Activated CD4-positive, alpha-beta T cell treated with anti-CD3 and anti-CD28 coated beads for 48 hours (primary cell): Measurements from ENCODE around the gene EPO.

Source experiments
- DNase-seq: peaks from one replicate; pipeline ENCODE4 v3.0.0-alpha.2; 2020

Gene EPO

GRCh38 chr7:100720279-100720670 lies at the start of gene EPO:
Gene EPO, plus strand, starts transcription at chr7:100720468. Its CDS starts 513 bp downstream, at chr7:100720981.
- DNase-seq: no peak

GRCh38 chr7:100671353-100672327 lies 48.6 kb upstream of the EPO start:
- no peak for DNase-seq

GRCh38 chr7:100673302-100673941 lies 46.8 kb upstream of the EPO start, which contains the start of gene GNB2:
Gene GNB2, plus strand, starts transcription at chr7:100673740. Its CDS starts 2,526 bp downstream, at chr7:100676266.
- DNase-seq: peak; percentile 100

GRCh38 chr7:100673942-100674410 lies 46.3 kb upstream of the EPO start:
- DNase-seq: peak; percentile 51

- no peak for DNase-seq
These were observed 45.7 kb upstream of the EPO start for GRCh38 chr7:100674411-100675104.

GRCh38 chr7:100675105-100675451 lies 45.2 kb upstream of the EPO start:
- DNase-seq: no peak

GRCh38 chr7:100675581-100676350 lies 44.5 kb upstream of the EPO start:
- DNase-seq: peak; percentile 79

GRCh38 chr7:100676501-100677306 lies 43.6 kb upstream of the EPO start:
- no peak for DNase-seq

GRCh38 chr7:100677308-100678267 lies 42.7 kb upstream of the EPO start:
- no peak for DNase-seq

- DNase-seq: no peak
These were observed 41.8 kb upstream of the EPO start for GRCh38 chr7:100678291-100678984.

- DNase-seq: no peak
These were observed 40.9 kb upstream of the EPO start for GRCh38 chr7:100679129-100679926.

GRCh38 chr7:100679927-100680575 lies 40.2 kb upstream of the EPO start:
- no peak for DNase-seq

GRCh38 chr7:100680576-100681271 lies 39.5 kb upstream of the EPO start:
- no peak for DNase-seq

- no peak for DNase-seq
These were observed 38.6 kb upstream of the EPO start for GRCh38 chr7:100681491-100682227.

GRCh38 chr7:100682228-100682741 lies 38.0 kb upstream of the EPO start:
- no peak for DNase-seq

GRCh38 chr7:100682991-100683658 lies 37.1 kb upstream of the EPO start:
- no peak for DNase-seq
